ENCODE measurements around the gene PHF20.
A peak's percentile ranks its signal among the peaks of the same experiment; 100 is the strongest.
"Not testable (repeated sequence)": the region's sequence is repeated elsewhere in the genome, so short reads cannot be mapped to it uniquely, and the experiment has no call there.

PHF20 gene

DNA sequence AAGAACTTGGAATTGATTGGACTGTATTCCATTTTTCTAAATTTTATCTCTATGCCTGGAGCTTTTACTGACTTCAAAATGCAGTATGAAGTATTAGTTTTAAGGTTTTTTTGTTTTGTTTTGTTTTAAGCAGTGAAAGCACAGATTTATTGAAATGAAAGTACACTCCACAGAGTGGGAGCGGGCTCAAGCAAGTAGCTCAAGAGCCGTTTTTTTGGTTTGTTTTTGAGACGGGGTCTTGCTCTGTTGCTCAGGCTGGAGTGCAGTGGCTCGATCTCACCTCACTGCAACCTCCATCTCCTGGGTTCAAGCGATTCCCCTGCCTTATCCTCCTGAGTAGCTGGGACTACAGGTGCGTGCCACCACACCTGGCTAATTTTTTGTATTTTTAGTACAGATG lies 72.1 kb downstream of the PHF20 start:
- not testable (repeated sequence) for DNase-seq

DNA sequence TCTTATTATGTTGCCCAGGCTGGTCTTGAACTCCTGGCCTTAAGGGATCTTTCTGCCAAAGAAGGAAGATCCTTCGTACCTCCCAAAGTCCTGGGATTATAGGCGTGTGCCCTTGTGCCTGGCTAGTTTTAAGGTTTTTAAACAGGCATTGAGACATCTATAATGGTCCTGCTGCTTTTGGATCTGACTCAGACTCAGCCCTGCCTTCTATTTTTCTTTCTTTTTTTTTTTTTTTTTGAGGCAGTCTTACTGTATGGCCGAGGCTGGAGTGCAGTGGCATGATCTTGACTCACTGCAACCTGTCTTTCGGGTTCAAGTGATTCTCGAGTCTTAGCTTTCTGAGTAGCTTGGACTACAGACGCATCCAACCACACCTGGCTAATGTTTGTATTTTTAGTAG lies 73.7 kb downstream of the PHF20 start:
- DNase-seq: no peak

DNA sequence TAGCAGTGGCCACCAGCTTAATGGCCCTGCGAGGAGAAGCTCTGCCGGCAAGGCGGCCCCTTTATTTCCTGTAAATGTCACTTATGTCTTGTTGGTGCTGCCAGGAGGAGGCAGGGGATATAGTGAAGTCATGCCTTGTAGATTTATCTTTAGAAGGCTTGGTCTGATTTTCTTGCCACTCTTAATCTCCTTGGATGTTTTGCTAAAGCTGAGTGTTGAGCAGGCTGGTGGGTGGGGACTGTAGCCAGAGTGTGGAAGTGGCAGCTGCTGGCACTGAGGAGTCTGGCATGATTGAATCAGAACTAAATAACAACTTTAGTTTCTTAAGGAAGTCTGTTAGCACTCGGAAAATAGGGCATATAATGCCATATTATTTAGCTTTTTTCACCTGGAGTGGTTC lies 77.9 kb downstream of the PHF20 start:
- no peak for DNase-seq

DNA sequence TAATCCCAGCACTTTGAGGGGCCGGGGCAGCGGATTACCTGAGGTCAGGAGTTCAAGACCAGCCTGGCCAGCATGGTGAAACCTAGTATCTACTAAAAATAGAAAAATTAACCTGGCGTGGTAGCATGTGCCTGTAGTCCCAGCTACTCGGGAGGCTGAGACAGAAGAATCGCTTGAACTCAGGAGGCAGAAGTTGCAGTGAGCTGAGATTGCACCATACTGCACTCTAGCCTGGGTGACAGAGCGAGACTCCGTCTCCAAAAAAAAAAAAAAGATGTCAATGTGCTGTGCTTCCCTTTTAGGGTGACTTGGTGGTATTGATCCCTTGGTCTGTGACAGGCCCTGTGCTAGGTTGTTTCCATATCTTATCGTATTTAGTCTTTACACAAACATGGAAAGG lies 79.8 kb downstream of the PHF20 start:
- DNase-seq: not testable (repeated sequence)

DNA sequence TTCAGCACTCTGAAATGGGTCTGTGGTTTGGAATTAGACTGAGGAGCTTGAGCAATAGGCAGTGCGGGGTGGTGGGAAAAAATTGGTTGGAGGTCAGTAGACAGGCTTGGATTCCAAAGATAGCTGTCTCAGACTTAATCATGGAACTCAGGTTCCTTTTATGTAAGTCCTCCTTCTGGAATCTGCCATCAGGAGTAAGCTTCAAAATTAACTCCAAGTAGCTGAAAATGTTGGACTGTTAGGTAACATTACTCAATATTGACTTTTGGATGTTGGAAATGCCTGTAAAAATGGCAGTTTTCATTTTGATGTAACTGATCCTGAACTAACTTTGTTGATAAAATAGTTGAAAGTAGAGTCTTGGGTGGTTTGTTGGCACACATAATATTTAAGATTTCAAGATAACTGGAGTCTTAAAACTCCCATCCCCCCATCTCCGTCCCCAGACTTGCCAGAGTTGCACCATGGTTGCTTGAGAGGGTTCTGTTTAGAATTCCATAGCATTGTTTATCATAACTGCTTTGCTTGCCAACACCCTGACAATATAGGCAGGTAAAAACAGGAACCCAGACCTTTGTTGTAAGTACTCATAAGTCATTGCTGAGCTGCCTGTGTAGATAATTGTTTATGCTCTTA lies 83.0 kb downstream of the PHF20 start:
- no peak for DNase-seq

DNA sequence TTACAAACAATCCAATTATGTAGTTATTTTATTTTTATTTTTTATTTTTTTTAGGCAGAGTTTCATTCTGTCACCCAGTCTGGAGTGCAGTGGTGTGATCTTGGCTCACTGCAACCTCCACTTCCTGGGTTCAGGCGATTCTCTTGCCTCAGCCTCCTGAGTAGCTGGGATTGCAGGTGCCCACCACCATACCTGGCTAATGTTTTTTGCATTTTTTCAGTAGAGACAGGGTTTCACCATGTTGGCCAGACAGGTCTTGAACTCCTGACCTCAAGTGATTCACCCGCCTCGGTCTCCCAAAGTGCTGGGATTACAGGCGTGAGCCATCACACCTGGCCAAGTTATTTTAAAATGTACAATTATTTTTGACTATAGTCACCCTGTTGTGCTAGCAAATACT lies 83.8 kb downstream of the PHF20 start:
- DNase-seq: not testable (repeated sequence)

DNA sequence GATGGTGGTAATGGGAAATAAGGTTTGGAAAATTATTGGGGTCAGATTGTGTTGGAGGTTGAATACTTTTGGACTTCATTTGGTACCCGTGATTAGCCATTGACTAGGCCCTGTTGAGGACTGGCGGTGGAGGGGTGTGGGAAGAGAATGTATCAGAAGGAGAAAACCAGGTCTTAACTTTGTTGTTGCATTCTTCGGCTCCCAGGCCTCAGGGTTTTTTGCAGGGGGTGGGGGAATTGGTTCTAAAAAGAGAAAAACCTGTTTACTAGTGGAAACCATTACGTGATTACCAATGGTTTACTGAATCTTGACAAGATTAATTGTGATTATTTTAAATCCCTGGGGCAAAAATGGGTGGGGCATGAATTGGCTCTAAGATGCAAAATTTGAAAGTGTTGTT lies 85.1 kb downstream of the PHF20 start:
- DNase-seq: no peak

DNA sequence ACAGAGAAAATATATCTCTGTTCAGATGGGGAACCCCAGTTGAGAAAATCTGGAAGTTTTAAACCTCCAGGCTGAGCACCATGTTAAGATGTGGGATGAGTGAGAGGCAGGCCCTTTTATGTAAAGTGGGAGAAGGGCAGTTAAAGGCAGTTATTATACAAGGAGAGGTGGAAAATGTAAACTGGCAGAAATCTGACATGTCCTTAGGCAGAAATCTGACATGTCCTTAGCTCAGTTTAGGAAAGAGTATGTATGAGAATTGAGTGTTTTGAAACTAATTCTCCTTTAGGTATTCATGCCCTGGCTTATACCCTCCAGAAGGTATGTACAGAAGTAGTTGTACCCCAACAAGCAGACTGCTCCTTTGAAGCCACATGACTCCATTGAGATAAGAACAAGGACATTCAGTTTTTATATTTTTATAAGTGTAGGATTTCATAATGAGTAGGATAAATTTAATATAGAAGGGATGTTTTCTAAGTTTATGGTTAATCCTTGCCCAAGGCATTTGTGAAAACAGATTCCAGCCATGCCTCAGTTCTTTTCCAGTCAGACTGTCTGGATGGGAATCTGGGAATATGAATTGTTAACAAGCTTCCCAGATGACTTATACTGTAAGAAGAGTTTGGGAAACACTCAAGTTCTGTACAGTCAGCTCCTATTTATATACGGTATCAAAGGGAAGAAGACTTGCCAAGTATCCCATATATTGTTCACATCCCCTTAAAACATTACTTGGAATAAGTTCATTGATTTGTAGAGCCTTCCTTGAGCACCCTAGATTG lies 94.8 kb downstream of the PHF20 start:
- DNase-seq: no peak

DNA sequence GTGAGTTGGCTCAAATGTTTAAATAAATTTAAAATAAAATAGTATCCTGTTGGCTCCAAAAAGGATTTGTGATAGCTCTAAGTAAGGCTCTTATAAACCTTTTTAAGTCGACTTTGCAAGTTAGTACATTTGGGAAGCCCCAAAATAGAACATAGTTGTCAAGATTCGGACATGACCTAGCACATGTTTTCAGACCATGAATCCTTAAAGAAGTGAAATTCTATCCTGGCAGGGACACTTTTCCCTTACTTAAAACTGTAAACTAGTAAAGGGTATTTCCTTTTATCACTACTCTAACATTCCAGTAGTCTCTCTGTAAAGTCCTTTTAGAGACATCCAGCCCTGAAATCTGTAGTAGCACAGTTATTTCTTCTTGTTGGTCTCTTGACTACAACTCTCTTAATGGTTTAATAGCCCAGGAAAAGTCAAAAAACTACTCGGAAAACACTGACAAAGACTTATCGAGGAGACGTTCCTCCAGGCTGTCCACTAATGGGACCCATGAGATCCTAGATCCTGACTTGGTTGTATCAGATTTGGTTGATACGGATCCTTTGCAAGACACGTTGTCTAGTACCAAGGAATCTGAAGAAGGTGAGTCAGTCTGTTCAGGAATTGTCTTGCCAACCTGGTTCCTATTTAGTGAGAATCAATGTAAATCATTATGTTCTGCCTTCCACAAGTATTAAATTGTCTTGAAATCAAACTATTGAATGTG lies 98.9 kb downstream of the PHF20 start:
- DNase-seq: no peak

DNA sequence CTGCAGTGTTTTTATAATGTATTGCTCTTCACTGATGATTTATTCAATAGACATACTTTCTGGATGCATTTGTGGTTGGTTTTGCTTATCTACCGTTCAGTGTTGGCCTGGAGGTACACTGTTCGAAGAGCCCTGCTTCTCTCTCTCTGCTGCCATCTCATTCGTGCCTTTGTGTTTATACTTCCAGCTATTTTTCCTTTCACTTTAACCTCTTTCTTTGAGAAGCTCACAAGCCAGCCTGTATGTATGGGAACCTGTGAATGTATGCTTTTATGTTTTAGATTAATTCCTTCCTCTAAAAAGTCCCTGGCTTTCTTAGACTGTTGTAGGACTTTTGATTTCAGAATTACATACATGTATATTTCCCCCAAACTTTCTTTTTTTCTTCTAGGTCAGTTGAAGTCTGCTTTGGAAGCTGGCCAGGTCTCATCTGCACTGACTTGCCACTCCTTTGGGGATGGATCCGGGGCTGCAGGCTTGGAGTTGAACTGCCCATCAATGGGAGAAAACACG lies 99.5 kb downstream of the PHF20 start:
- DNase-seq: no peak

DNA sequence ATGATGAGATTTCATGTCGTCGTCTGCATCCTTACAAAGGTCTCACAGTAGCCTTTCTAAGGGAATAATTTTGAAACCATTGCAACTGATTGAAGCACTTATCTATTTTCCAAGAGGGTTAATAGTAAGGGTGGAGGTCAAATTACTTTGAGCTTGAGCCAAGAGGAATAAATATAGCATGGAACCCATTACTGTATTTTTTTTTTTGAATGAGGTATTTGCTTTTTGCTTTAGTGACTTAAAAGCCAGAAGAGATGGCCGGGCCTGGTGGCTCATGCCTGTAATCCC lies 104.2 kb downstream of the PHF20 start:
- no peak for DNase-seq

DNA sequence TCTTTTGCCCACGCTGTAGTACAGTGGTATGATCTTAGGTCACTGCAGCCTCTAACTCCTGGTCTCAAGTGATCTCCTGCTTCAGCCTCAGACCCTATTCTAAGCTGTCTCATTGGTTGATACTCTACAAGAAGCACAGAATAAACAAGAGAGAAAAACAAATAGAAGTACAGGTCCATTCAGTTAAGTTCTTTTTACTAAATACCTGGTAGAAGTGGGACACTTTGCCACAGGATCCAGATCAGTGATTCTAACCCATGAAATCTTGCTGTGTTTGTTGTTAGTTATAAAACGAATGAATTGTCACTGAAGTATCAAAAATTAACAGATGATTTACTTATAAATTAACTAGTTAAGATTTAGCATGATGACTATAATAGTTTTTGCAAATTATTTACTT lies 105.8 kb downstream of the PHF20 start:
- DNase-seq: no peak

DNA sequence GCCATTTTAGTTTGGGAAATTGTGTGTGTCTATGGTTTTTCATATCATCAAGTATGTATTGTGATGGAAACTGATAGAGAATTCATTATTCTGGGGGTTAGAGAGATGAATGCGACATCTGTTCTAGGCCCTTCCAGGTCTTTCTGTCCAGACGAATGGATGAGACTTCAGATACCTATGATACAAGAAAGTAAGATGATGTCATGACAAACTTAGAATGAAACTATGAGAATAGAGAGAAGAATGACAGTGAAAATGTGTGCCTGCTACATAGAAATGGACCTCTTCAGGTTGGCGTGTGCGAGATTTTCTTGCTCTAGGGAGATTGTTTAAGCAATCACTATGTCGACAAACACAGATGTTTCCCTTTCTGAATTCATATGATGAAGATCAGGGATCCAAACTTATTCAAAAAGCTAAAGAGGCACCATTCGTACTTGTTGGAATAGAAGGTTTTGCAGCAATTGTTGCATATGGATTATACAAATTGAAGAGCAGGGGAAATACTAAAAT lies 106.4 kb downstream of the PHF20 start:
- no peak for DNase-seq

DNA sequence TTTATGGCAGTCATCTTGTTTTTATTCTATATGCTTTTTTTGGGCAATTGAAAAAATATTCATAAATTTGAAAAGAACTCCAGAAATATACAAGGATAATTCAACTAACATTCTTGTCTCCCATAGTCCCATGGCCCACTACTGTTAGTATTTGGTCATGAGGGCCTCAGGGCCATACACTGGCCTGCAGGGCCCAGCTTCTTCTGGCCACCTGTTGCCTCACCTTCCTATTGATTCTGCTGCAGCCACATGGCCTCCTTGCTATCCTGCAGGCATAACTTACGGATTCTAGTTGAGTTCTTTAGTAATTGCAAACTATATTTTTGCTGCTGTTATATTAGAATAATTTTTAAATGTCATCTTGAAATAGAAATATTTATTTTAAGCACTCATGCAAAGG lies 109.9 kb downstream of the PHF20 start:
- DNase-seq: no peak

DNA sequence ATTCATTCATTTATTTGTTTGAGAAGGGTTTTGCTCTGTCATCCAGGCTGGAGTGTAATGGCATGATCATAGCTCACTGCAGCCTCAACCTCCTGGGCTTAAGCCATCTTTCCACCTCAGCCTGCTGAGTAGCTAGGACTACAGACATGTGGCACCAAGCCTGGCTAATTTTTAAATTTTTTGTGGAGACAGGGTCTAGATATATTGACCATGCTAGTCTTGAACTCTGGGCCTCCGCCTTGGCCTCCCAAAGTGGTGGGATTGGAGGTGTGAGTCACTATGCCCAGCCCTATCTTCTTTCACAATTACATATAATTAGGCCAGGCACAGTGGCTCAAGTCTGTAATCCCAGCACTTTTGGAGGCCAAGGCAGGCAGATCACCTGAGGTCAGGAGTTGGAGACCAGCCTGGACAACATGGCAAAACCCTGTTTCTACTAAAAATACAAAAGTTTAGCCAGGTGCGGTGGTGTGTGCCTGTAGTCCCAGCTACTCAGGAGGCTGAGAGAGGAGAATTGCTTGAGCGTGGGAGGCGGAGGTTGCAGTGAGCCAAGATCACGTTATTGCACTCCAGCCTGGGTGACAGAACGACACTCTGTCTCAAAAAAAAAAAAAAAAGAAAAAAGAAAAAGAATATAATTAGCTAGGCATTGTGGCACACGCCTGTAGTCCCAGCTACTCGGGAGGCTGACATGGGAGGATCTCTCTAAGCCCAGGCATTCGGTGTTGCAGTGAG lies 110.8 kb downstream of the PHF20 start:
- not testable (repeated sequence) for DNase-seq

DNA sequence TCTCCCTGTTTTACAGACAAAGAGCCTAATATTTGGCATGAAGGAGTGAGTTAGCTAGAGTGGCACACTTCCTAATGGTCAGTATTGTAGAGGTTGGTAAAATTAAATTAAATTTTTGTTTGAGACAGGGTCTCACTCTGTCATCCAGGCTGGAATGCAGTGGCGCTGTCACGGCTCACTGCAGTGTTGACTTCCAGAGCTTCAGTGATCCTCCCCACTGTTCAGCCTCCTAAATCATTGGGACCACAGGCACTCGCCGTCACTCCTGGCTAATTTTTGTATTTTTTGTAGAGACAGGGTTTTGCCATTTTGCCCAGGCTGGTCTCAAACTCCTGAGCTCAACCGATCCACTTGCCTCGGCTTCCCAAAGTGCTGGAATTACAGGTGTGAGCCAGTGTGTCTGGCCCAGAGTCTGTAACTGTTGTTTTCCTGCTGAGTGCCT lies 111.5 kb downstream of the PHF20 start:
- no peak for DNase-seq

DNA sequence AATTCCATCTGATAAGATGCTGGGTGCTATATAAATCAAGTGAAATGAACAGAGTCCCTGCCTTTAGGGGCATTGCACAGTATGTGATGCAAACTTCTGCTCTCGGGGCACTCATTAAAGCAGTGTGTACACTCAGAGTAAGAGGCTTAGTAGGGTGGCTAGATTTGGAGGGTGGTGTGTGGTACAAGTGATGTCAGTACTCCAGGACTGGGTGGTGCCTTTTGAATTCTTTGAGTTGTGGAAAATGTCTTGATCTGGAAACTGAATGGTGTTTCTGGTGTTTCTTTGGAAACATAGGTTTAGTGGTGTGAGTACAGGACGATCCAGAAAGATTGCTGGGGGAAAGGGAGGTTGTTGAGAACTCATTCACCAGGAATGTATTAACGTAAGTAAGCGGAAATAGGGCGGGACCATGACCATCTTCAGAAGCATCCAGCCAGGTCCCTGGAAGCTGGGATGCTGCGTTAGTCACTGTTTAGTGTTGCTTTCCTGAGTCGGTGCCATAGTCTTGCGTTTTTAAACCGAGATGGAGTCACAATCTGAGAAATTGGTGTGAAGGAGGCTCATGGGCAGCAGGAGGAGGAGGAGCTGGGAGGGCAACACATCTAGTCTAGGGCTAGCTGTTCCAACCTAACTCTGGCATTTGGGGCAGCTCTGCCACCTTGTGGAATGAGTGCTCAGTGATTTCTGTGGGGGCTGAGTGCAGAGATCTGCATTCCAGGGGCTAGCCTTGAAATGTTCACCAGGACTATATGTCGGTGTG lies 112.1 kb downstream of the PHF20 start:
- DNase-seq: peak; percentile 18

DNA sequence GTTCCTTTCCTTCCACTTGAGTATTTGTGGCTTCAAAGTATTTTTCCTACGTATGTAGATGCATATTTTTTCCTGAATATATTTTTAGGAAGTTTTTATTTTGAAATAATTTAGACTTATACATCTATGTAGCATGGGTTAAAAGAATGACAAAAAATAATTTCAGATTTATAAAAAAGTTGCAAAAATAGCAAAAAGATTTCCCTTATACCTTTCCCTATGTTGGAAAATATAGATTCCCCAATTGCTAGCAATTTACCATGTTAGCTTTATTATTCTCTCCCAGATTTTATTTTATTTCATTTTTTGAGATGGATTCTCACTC lies 112.7 kb downstream of the PHF20 start:
- DNase-seq: no peak

DNA sequence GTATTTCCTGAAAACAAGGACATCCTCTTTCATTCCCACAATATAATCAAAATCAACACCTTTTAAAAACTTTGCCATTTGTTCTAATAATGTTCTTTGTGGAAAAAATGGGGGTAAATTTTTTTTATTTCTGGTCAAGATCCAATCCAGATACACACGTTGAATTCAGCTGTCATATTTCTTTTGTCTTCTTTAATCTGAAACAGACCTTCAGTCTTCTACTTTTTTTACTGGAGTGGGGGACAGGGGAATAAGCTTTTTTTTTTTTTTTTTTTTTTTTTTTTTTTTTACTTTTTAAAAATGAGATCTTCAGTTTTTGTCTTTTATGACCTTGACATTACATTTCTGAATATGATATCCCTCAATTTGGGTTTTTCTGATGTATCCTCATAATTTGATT lies 113.4 kb downstream of the PHF20 start:
- DNase-seq: no peak

DNA sequence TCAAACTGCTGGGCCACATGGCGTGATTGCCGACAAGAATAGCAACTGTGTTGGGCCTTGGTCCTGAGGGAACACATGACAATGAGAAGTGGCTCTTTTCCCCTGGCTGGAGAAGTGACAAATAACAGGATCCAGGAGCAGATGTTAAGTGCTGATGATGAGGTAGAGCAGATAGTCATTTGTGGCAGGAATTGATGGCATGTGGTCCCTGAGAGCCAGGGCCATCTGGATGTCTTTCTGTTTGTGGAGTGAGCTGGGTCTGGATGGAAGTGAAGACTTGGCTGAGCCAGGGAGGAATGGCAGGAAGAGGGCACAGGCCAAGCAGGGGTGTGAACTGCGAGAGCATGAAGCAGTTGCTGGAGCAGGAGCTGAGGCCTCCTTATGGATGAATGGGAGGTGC lies 114.7 kb downstream of the PHF20 start:
- DNase-seq: peak; percentile 100

DNA sequence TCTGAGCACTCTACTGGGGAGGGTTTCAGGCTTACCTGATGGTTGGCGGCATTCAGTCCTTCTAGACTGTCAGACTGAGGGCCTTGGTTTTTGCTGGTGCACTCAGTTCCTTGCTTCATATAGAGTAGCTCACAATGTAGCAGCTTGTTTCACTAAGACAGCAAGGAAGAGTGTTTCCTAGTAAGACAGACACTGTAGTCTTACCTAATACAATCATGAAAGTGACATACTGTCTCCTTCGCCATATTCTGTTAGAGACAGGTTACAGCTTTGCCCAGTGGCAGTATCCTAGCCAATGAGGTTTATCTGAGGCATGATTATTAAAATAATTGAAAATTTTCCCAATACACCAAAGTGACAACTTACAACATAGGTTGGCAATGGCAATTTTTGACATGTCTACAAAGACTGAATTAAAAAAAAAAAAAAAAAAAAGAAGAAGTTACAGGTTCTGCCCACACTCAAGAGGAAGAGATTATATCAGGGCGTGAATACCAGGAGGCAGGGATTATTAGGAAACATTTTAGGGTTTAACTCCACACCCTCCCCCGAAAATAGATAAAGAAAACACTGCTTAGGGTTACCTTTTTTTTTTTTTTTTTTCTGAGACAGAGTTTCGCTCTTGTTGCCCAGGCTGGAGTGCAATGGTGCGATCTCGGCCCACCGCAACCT lies 115.7 kb downstream of the PHF20 start:
- no peak for DNase-seq

DNA sequence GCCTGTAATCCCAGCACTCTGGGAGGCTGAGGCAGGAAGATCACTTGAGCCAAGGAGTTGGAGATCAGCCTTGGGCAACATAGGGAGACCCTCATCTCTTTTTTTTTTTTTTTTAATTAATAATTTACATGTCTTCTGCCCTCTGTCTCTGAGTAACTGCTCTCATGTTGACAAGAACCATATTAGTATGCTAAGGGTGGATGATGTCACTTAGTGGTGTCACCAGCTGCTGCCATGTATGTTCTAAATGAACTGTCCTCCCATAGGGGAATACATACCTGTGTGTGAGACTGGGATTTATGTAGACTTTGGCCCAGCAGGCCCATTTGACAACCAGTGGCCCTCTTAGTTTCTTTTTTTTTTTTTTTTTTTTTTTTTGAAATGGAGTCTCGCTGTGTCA lies 116.8 kb downstream of the PHF20 start:
- no peak for DNase-seq
